ACC112 (cell line): ENCODE measurements around the gene ROR2.
A peak's percentile ranks its signal among the peaks of the same experiment; 100 is the strongest.
"Not testable (repeated sequence)": the region's sequence is repeated elsewhere in the genome, so short reads cannot be mapped to it uniquely, and the experiment has no call there.

Source experiments
- H2AFZ ChIP-seq: fragments of 200-600 bp; sonication (generic); one replicate; pipeline ENCODE4 v1.6.0; 2017; ENCODE audit warnings: antibody characterized with exemption, low read length; ENCODE audit not compliant: unreplicated experiment
- H3K27ac ChIP-seq: fragments of 200-600 bp; sonication (generic); 2 replicates; pipeline ENCODE4 v1.5.1; 2014; ENCODE audit warnings: low read depth, mild to moderate bottlenecking, antibody characterized with exemption, low read length, moderate library complexity
- H3K27me3 ChIP-seq: fragments of 200-600 bp; sonication (generic); 2 replicates; pipeline ENCODE4 v1.6.1; 2014; ENCODE audit warnings: mild to moderate bottlenecking, antibody characterized with exemption, low read length, moderate library complexity, mixed read lengths; ENCODE audit not compliant: insufficient read depth
- H3K36me3 ChIP-seq: fragments of 200-600 bp; sonication (generic); 2 replicates; pipeline ENCODE4 v1.6.1; 2016; ENCODE audit warnings: mild to moderate bottlenecking, antibody characterized with exemption, low read length, moderate library complexity, mixed read lengths; ENCODE audit not compliant: insufficient read depth
- H3K4me1 ChIP-seq: fragments of 200-600 bp; sonication (generic); one replicate; pipeline ENCODE4 v1.6.1; 2016; ENCODE audit warnings: low read length, mixed read lengths; ENCODE audit not compliant: insufficient read depth, unreplicated experiment, control insufficient read depth
- H3K4me3 ChIP-seq: fragments of 200-600 bp; sonication (generic); 2 replicates; pipeline ENCODE4 v1.5.1; 2014; ENCODE audit warnings: mild to moderate bottlenecking, low read depth, low read length
- H3K79me2 ChIP-seq: fragments of 200-600 bp; sonication (generic); one replicate; pipeline ENCODE4 v1.6.0; 2016; ENCODE audit warnings: low read length; ENCODE audit not compliant: control insufficient read depth, unreplicated experiment, insufficient read depth

The ROR2 gene

GRCh38 chr9:91546574-91546973, 403.5 kb downstream of the ROR2 start:
- Histone ChIP-seq H2AFZ (peak overlapping the region; percentile 14), H3K4me3 (no peak overlapping the region), H3K27ac (no peak overlapping the region), H3K4me1 (peaks cover 9% of the 10 kb centered on the region), H3K79me2 (no peaks in the 10 kb centered on the region), H3K27me3 (no peaks in the 10 kb centered on the region), H3K36me3 (no peaks in the 10 kb centered on the region)

GRCh38 chr9:91541734-91542133, 408.3 kb downstream of the ROR2 start:
- Histone ChIP-seq H3K79me2 (no peaks in the 10 kb centered on the region), H3K27me3 (no peaks in the 10 kb centered on the region), H3K36me3 (no peaks in the 10 kb centered on the region), H3K27ac (no peak overlapping the region), H2AFZ (no peak overlapping the region), H3K4me1 (peaks cover 4% of the 10 kb centered on the region), H3K4me3 (no peak overlapping the region)

- H3K36me3 ChIP-seq, H3K27ac ChIP-seq, H3K27me3 ChIP-seq, H3K4me3 ChIP-seq, H2AFZ ChIP-seq, H3K79me2 ChIP-seq: not testable (repeated sequence)
- peaks cover 11% of the 10 kb centered on the region for H3K4me1 ChIP-seq
These were observed 409.5 kb downstream of the ROR2 start for GRCh38 chr9:91540506-91540905.

GRCh38 chr9:91536211-91536691, 413.8 kb downstream of the ROR2 start:
- no peaks in the 10 kb centered on the region for H3K36me3 ChIP-seq
- peaks cover 13% of the 10 kb centered on the region for H3K4me1 ChIP-seq
- no peaks in the 10 kb centered on the region for H3K27me3 ChIP-seq
- peak overlapping the region; percentile 41 for H3K27ac ChIP-seq
- H2AFZ ChIP-seq, result no peak overlapping the region
- no peak overlapping the region for H3K4me3 ChIP-seq
- H3K79me2 ChIP-seq, result no peaks in the 10 kb centered on the region

- Histone ChIP-seq H3K4me3 (no peak overlapping the region), H2AFZ (no peak overlapping the region), H3K4me1 (peaks cover 19% of the 10 kb centered on the region), H3K36me3 (no peaks in the 10 kb centered on the region), H3K27ac (no peak overlapping the region), H3K79me2 (no peaks in the 10 kb centered on the region), H3K27me3 (no peaks in the 10 kb centered on the region)
These were observed 415.7 kb downstream of the ROR2 start for GRCh38 chr9:91534374-91534773.

- no peaks in the 10 kb centered on the region for H3K27me3 ChIP-seq
- H3K27ac ChIP-seq, result no peak overlapping the region
- H3K4me3 ChIP-seq, result no peak overlapping the region
- no peaks in the 10 kb centered on the region for H3K79me2 ChIP-seq
- peaks cover 19% of the 10 kb centered on the region for H3K4me1 ChIP-seq
- H3K36me3 ChIP-seq, result no peaks in the 10 kb centered on the region
- H2AFZ ChIP-seq, result no peak overlapping the region
These were observed 416.6 kb downstream of the ROR2 start for GRCh38 chr9:91533382-91533781.

GRCh38 chr9:91532325-91532724, 417.7 kb downstream of the ROR2 start:
- no peaks in the 10 kb centered on the region for H3K36me3 ChIP-seq
- no peak overlapping the region for H3K27ac ChIP-seq
- H2AFZ ChIP-seq, result no peak overlapping the region
- H3K4me1 ChIP-seq, result peaks cover 19% of the 10 kb centered on the region
- no peak overlapping the region for H3K4me3 ChIP-seq
- H3K79me2 ChIP-seq, result no peaks in the 10 kb centered on the region
- no peaks in the 10 kb centered on the region for H3K27me3 ChIP-seq

GRCh38 chr9:91530829-91531228, 419.2 kb downstream of the ROR2 start:
- Histone ChIP-seq H3K79me2 (no peaks in the 10 kb centered on the region), H3K36me3 (no peaks in the 10 kb centered on the region), H3K27me3 (no peaks in the 10 kb centered on the region), H3K4me3 (no peak overlapping the region), H2AFZ (no peak overlapping the region), H3K27ac (no peak overlapping the region), H3K4me1 (peaks cover 10% of the 10 kb centered on the region)

- Histone ChIP-seq H3K4me1 (no peaks in the 10 kb centered on the region), H3K79me2 (no peaks in the 10 kb centered on the region), H3K4me3 (no peak overlapping the region), H3K27ac (no peak overlapping the region), H3K27me3 (no peaks in the 10 kb centered on the region), H2AFZ (no peak overlapping the region), H3K36me3 (no peaks in the 10 kb centered on the region)
These were observed 427.5 kb downstream of the ROR2 start for GRCh38 chr9:91522481-91522880.

GRCh38 chr9:91519520-91520277, 430.3 kb downstream of the ROR2 start:
- no peaks in the 10 kb centered on the region for H3K79me2 ChIP-seq
- H2AFZ ChIP-seq, result no peak overlapping the region
- no peaks in the 10 kb centered on the region for H3K36me3 ChIP-seq
- no peak overlapping the region for H3K4me3 ChIP-seq
- H3K27ac ChIP-seq, result no peak overlapping the region
- H3K27me3 ChIP-seq, result no peaks in the 10 kb centered on the region
- peaks cover 5% of the 10 kb centered on the region for H3K4me1 ChIP-seq

- Histone ChIP-seq H3K4me1 (peaks cover 5% of the 10 kb centered on the region), H3K27ac (no peak overlapping the region), H3K36me3 (no peaks in the 10 kb centered on the region), H2AFZ (no peak overlapping the region), H3K4me3 (no peak overlapping the region), H3K27me3 (no peaks in the 10 kb centered on the region), H3K79me2 (no peaks in the 10 kb centered on the region)
These were observed 431.6 kb downstream of the ROR2 start for GRCh38 chr9:91518462-91518861.
